Subcutaneous abdominal adipose tissue (tissue), 5 donors: ENCODE measurements around the gene TNNT3.

ENCODE experiments used
- H3K27ac ChIP-seq: one replicate; pipeline ENCODE4 v1.7.0; 2013; ENCODE audit warnings: low read depth, mild to moderate bottlenecking, inconsistent platforms, low read length, moderate library complexity
- H3K27me3 ChIP-seq, 5 donors: one replicate each; pipeline ENCODE4 v1.7.0; 2013; ENCODE audit warnings: low read length in 5 of 5, inconsistent platforms in 1 of 5; ENCODE audit not compliant: control insufficient read depth in 5 of 5, insufficient read depth in 4 of 5
- H3K36me3 ChIP-seq, 5 donors: one replicate each; pipeline ENCODE4 v1.7.0; 2013; ENCODE audit warnings: low read length in 5 of 5; ENCODE audit not compliant: control insufficient read depth in 5 of 5, insufficient read depth in 5 of 5
- H3K4me1 ChIP-seq, 5 donors: one replicate each; pipeline ENCODE4 v1.7.0; 2013; ENCODE audit warnings: low read length in 5 of 5, mild to moderate bottlenecking in 3 of 5, moderate library complexity in 1 of 5; ENCODE audit not compliant: control insufficient read depth in 5 of 5, insufficient read depth in 5 of 5
- H3K4me3 ChIP-seq, 5 donors: one replicate each; pipeline ENCODE4 v1.7.0; 2013; ENCODE audit warnings: low read length in 5 of 5, low read depth in 1 of 5
- H3K9ac ChIP-seq, 5 donors: one replicate each; pipeline ENCODE4 v1.7.0; 2013; ENCODE audit warnings: low read length in 5 of 5, mild to moderate bottlenecking in 4 of 5, moderate library complexity in 3 of 5
- H3K9me3 ChIP-seq, 5 donors: one replicate each; pipeline ENCODE4 v1.7.0; 2013; ENCODE audit warnings: low read length in 5 of 5; ENCODE audit not compliant: control insufficient read depth in 5 of 5
- donor health status: healthy.
- donor health status: healthy.
- donor health status: healthy.
- donor health status: healthy.
- donor health status: healthy.

Gene TNNT3

GRCh38 chr11:1968454-1969002, 49.0 kb downstream of the TNNT3 start:
- H3K27me3 ChIP-seq: no peaks in the 10 kb centered on the region
- H3K36me3 ChIP-seq: no peaks in the 10 kb centered on the region
- no peak overlapping the region for H3K4me3 ChIP-seq
- H3K9me3 ChIP-seq: no peaks in the 10 kb centered on the region
- no peaks in the 10 kb centered on the region for H3K4me1 ChIP-seq
- no peak overlapping the region for H3K9ac ChIP-seq
- H3K27ac ChIP-seq: no peak overlapping the region

- H3K4me3 ChIP-seq: no peak overlapping the region
- no peaks in the 10 kb centered on the region for H3K9me3 ChIP-seq
- H3K27ac ChIP-seq: no peak overlapping the region
- no peaks in the 10 kb centered on the region for H3K36me3 ChIP-seq
- no peaks in the 10 kb centered on the region for H3K27me3 ChIP-seq
- no peak overlapping the region for H3K9ac ChIP-seq
- H3K4me1 ChIP-seq: no peaks in the 10 kb centered on the region
These were observed 49.5 kb downstream of the TNNT3 start for GRCh38 chr11:1969035-1969434.

GRCh38 chr11:1969776-1970175, 50.3 kb downstream of the TNNT3 start:
- Histone ChIP-seq H3K4me3 (no peak overlapping the region), H3K27me3 (no peaks in the 10 kb centered on the region), H3K9ac (no peak overlapping the region), H3K4me1 (no peaks in the 10 kb centered on the region), H3K36me3 (no peaks in the 10 kb centered on the region), H3K9me3 (no peaks in the 10 kb centered on the region), H3K27ac (no peak overlapping the region)

GRCh38 chr11:1970956-1971355, 51.5 kb downstream of the TNNT3 start:
- Histone ChIP-seq H3K27ac (no peak overlapping the region), H3K36me3 (no peaks in the 10 kb centered on the region), H3K9me3 (no peaks in the 10 kb centered on the region), H3K4me1 (no peaks in the 10 kb centered on the region), H3K4me3 (no peak overlapping the region), H3K9ac (no peak overlapping the region), H3K27me3 (no peaks in the 10 kb centered on the region)

GRCh38 chr11:1975185-1975584, 55.7 kb downstream of the TNNT3 start:
- Histone ChIP-seq H3K9ac (no peak overlapping the region), H3K36me3 (no peaks in the 10 kb centered on the region), H3K4me1 (no peaks in the 10 kb centered on the region), H3K27me3 (no peaks in the 10 kb centered on the region), H3K9me3 (no peaks in the 10 kb centered on the region), H3K27ac (no peak overlapping the region), H3K4me3 (no peak overlapping the region)

- Histone ChIP-seq H3K9ac (no peak overlapping the region), H3K36me3 (no peaks in the 10 kb centered on the region), H3K27me3 (no peaks in the 10 kb centered on the region), H3K27ac (no peak overlapping the region), H3K4me1 (no peaks in the 10 kb centered on the region), H3K9me3 (no peaks in the 10 kb centered on the region), H3K4me3 (no peak overlapping the region)
These were observed 59.4 kb downstream of the TNNT3 start for GRCh38 chr11:1978720-1979473.

GRCh38 chr11:1979607-1980006, 60.1 kb downstream of the TNNT3 start:
- H3K27me3 ChIP-seq: no peaks in the 10 kb centered on the region
- no peaks in the 10 kb centered on the region for H3K36me3 ChIP-seq
- no peak overlapping the region for H3K27ac ChIP-seq
- H3K4me3 ChIP-seq: no peak overlapping the region
- H3K4me1 ChIP-seq: no peaks in the 10 kb centered on the region
- no peaks in the 10 kb centered on the region for H3K9me3 ChIP-seq
- H3K9ac ChIP-seq: no peak overlapping the region

- H3K4me1 ChIP-seq: no peaks in the 10 kb centered on the region
These were observed 63.5 kb downstream of the TNNT3 start for GRCh38 chr11:1982873-1983600.

GRCh38 chr11:1983601-1983961, 64.1 kb downstream of the TNNT3 start:
- H3K27me3 ChIP-seq: no peaks in the 10 kb centered on the region
- H3K4me3 ChIP-seq: no peak overlapping the region
- H3K9me3 ChIP-seq: no peaks in the 10 kb centered on the region
- no peak overlapping the region for H3K9ac ChIP-seq
- H3K27ac ChIP-seq: no peak overlapping the region
- H3K4me1 ChIP-seq: no peaks in the 10 kb centered on the region
- no peaks in the 10 kb centered on the region for H3K36me3 ChIP-seq

More at GRCh38 chr11:1982873-1983600, 63.5 kb downstream of the TNNT3 start:
- Histone ChIP-seq H3K36me3 (no peaks in the 10 kb centered on the region), H3K27ac (no peak overlapping the region), H3K9me3 (no peaks in the 10 kb centered on the region), H3K27me3 (no peaks in the 10 kb centered on the region), H3K9ac (no peak overlapping the region), H3K4me3 (no peak overlapping the region)

GRCh38 chr11:1987024-1987423, 67.5 kb downstream of the TNNT3 start:
- H3K36me3 ChIP-seq: no peaks in the 10 kb centered on the region
- H3K4me1 ChIP-seq: no peaks in the 10 kb centered on the region
- H3K9me3 ChIP-seq: no peaks in the 10 kb centered on the region
- H3K4me3 ChIP-seq: no peak overlapping the region
- H3K27ac ChIP-seq: no peak overlapping the region
- H3K9ac ChIP-seq: no peak overlapping the region
- no peaks in the 10 kb centered on the region for H3K27me3 ChIP-seq
